CD4-positive, alpha-beta T cell treated with Interleukin-17A for 1 hour (primary cell): ENCODE measurements around the gene FBXL20.

ENCODE experiments used
- DNase-seq: peaks from one replicate; pipeline ENCODE4 v3.0.0-alpha.2; 2020

FBXL20 gene

DNA sequence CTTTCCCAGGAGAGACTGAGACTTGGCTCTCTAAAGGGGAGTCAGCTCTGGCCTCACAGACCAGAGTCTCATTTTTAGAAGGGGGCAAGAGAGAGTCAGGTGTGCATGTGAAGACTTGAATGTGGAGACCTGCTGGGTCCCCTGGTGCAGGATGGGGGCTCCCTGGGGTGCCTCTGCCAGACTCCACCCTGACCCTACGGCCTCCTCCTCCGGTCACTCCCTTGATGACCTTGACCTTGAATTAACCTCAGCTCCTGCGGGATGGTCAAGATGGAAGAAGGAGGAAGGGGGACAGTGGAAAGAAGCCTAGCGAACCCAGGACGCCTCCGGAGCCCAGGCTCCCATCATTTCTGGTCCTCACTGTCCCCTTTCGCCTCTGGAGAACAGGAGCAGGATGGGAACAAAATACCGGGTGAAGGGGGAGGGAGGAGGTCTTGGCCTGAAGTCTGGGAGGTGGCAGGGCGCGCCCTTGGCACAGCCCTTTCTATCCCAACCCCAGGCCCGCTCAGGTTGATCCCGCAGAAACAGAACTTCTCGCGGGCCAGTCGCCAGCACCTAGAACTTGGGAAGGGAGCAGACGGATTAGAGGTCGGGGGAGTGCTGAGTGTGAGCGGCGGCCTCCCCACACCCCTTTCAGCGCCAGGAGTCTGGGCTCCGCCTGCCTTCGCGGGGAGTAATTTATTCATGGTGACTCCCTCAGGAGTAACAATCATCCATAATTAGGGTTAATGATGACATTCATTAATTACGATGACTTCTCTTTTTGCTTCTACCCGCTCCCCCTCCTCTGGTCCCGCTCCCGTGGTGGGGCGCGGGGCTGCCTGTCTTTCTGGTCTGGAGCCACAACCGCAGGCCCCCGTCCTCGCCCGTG, 177.3 kb downstream of the FBXL20 start:
- DNase-seq: no peak

GRCh38 chr17:39222866-39223834, 178.3 kb downstream of the FBXL20 start:
- DNase-seq: no peak

GRCh38 chr17:39222151-39222550, 179.3 kb downstream of the FBXL20 start:
- DNase-seq: no peak

DNA sequence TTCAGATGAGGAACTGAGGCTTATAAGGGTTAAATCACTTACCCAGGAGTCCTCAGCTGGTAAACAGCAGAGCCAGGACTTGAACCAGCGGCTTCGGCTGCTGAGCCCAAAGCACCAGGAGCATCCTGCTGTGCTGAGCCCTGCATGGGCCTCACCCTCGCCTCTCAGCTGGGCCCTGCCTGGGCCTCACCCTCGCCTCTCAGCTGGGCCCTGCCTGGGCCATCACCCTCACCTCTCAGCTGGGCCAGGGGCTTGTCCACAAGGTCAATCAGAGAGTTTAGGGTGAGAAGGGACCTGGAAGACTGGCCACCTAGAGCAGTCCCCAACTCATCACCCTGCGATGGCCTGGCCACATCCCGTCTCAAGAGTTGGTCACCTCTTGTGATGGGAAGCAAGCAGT, 179.9 kb downstream of the FBXL20 start:
- DNase-seq: no peak

DNA sequence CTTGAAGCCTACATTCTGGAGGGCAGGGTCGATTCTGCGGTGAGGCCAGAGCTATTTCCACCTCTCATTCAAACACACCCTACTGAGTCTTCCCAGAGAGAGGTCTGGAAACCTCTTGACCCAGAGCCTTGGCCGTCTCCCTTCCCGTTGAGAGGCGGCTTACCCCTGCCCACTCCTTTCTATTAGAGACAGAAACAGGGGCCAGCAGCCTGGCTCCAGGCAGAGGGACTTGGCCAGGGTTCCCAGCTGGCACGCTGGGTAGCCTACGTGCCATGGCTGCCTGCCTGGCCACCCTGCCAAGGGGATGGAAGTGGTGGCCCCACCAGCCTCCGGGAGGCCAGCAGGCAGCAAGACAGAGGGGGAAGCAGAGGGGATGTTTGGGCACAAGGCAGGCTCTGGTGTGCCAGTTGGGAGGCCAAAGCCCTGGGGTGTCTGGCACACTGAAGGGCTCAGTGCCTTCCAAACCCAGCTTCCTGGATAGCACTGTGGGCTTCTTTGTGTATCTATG, 181.7 kb downstream of the FBXL20 start:
- DNase-seq: no peak

GRCh38 chr17:39218906-39219305, 182.5 kb downstream of the FBXL20 start:
- DNase-seq: no peak

DNA sequence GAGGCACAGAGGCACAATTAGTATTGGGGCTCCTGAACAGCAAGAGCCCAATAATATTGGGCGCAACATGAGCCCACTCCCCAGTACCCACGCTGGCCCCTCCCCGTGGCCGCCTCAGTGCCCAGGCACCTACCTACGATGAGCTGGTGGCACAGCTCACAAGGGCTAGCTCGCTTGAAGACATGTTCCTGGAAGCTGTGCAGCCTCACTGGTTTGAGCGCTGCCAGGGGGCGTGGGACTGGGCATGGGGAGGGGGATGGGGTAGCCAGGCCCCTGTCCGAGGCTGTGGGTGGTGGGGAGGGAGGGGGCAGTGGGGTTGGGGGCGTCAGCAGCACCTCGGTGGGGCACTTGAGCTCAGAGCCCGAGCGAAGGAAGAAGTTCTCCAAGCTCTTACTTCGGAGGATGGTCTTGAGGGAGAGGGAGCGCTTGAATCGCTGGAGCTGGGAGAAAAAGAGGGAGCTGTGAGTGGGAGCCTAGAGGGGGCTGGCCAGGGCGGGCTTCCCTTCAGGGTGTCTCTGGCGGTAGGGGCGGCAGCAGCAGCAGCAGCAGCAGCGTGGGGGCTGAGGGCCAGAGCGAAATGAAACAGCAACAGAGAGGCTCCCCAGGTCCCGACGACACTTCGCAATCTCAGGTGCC, 183.6 kb downstream of the FBXL20 start:
- no peak for DNase-seq

DNA sequence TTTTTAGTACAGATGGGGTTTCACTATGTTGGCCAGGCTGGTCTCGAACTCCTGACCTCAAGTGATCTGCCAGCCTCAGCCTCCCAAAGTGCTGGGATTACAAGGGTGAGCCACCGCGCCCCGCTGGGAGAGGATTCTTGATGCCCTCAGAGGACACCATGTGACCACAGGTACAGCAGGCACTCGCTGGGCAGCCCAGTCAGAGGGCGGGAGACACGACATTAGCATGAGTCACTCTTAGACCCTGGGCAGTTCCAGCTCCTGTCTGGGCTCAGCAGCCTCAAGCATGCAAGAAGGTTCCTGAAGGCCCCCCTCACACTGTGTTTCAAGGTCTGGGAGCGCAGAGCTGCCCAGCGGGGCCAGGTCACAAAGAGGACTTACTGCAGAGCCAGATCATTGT, 187.6 kb downstream of the FBXL20 start:
- no peak for DNase-seq

GRCh38 chr17:39212841-39213480, 188.5 kb downstream of the FBXL20 start:
- DNase-seq: no peak

DNA sequence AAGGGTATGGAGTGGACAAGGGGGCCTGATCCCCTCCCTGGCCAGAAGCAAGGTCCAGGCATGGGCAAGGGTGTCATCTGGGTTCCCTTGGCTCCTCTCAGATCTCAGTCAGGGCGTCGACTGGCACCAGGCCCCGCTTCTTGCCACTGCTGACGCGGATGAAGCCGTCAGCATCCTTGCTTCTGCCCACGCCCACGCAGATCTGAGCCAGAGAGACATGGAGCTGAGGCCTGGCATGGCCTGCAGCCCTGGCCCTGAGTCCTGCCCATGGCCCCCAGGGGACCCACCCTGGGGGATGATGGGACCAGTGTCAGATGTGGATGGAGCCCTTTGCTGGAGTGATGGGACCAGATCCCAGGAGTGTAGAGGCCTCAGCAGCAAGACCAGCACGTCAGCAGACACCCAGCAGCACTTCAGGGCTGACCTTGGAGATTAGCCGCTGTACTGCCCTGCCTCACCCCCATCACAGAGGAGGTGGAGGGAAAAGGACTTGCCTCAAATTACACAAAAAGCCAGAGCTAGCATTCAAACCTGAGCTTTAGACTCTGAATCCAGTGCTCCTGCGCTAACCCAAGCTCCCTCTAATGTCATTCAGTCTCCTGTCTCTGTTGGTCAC, 189.1 kb downstream of the FBXL20 start:
- DNase-seq: no peak

GRCh38 chr17:39210093-39210434, 191.4 kb downstream of the FBXL20 start:
- DNase-seq: no peak

DNA sequence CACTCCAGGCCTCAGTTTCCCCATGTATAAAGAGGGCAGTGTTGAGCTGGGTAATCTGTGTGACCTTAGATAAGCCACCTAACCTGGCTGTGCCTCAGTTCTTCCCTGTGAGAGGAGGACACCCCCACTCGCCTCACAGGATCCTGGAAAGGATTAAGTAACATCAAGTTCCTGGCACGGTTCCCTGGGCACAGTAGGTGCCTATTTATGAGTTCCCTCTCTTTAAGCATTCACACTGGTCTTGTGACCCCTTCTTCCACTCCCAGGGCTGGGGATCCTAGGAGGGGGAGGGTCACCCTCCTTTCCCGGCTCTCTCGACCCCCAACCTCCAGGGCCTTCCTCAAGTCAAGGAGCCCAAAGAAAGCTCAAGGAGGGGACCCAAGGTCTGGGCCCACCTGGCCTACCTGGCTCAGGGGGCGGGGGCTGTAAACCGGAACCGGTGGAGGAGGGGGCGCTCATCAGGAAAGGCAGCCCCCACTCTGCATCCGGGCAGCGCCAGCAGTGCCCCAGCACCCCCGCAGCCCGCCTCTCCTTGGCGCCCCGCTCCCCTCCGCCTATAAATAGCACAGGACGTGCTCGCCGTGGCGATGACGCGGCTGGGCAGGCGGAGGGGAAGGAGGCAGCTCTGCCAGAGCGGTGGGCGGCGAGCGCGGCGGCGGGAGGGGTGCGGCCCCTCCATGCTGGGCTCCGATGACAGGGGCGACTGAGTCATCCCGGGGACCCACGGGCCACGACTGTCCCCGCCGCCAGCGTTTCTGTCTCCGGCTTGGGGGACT, 191.9 kb downstream of the FBXL20 start:
- peak; percentile 74 for DNase-seq

DNA sequence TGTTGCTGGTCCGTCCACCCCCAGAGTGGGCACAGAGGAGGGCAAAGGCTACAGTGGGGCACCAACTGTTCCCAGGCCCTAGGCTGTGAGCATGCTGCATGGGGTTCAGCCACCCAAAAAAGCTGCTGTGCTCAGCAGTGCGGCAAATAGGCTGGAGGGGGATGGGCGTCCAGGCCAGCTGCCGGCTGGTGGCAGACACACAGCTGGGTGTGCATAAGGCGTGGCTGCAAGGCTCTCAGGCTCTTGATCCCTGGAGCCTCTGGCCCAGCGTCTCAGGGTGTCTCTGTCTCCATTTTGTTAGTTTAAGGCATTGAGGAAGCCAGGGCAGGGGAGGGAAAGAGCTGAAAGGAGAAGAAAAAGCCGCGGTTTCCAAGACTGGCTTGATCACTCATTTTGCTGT, 192.5 kb downstream of the FBXL20 start:
- DNase-seq: no peak

DNA sequence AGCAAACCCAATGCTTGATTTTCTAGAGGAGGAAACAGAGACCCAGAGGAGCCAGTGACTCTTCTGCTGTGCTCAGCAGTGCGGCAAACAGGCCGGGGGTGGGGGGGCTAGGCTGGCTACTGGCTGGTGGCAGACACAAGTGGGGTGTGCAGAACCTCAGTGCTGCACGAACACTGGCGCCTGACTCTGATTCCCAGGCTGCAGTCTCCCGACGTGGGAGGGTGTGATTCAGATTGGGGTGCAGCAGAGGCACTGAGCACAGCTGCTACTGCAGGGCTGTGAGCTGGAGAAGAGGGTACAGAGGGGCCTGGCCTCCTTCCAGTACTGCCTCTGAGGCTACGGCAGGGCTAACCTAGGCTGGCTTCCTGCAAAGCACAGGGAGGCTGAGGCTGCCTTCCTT, 193.3 kb downstream of the FBXL20 start:
- no peak for DNase-seq

DNA sequence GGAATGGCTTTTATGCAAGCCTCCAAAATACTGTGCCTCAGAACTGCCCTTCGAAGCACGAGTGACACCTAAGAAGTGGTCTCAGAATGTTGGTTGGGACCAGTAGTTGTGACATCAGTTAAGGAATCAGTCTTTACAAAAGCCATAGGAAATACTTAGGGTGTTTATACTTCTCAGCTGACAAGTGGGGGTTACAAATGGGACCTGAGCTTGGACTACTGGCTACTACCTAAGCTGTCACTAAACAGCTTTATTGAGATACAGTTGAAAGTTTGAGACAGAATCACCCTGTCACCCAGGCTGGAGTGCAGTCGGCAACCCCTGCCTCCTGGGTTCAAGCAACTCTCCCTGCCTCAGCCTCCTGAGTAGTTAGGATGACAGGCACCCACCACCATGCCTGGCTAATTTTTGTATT, 196.3 kb downstream of the FBXL20 start:
- DNase-seq: no peak

DNA sequence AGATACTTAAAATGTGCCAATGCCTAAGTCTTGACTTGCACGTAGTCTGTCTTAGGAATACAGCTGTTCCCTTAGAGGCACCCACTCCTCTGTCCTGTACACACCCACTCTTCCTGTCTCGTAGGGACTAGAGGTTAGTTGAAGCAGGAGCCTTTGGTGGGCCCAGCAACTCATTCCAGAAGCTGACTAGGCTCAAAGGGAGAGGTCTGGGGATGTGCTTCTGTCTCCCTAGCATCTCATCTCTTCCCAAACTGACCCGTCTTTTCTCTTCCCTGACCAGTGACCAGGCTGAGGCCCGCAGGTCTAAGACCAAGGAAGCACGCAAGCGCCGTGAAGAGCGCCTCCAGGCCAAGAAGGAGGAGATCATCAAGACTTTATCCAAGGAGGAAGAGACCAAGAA, 197.2 kb downstream of the FBXL20 start:
- no peak for DNase-seq
